ENCODE results near the gene DAD1.

Gene DAD1

DNA sequence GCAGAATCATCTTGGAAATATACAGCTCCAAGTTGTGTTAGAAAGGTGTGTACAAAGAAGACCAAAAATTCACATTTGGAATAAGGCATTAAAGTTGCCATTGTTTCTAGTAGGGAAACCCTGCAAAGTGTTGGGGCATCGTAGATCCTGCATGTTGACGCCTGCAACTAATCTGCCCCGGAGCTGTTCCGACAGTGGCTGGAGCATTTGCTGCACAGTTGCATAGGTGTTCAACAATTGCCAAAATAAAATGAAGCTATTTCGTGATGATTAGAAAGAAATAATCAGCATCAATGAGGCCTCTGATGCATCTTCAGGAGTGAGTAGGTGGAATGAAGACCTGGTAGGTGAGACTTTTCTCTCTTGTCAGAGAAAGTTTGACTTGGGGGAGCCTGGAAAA lies 47.3 kb downstream of the DAD1 start:
- H3K27me3 ChIP-seq (ENCODE audit: low read depth, low read length), result no peaks in the 10 kb centered on the region
- no peaks in the 10 kb centered on the region for H3K9me3 ChIP-seq (ENCODE audit: control insufficient read depth in 1 of 2, low read length in 2 of 2)
- H3K36me3 ChIP-seq (ENCODE audit: control insufficient read depth in 1 of 2, insufficient read depth in 2 of 2, low read length in 2 of 2), result no peaks in the 10 kb centered on the region
- peaks cover 0 to under 1% of the 10 kb centered on the region in 2 donors for H3K4me1 ChIP-seq (ENCODE audit: control insufficient read depth in 1 of 2, insufficient read depth in 2 of 2, low read length in 2 of 2)
- H3K4me3 ChIP-seq (ENCODE audit: low read depth in 1 of 2, low read length in 2 of 2), result no peak overlapping the region
- no peak overlapping the region for H3K27ac ChIP-seq (ENCODE audit: low read length)

DNA sequence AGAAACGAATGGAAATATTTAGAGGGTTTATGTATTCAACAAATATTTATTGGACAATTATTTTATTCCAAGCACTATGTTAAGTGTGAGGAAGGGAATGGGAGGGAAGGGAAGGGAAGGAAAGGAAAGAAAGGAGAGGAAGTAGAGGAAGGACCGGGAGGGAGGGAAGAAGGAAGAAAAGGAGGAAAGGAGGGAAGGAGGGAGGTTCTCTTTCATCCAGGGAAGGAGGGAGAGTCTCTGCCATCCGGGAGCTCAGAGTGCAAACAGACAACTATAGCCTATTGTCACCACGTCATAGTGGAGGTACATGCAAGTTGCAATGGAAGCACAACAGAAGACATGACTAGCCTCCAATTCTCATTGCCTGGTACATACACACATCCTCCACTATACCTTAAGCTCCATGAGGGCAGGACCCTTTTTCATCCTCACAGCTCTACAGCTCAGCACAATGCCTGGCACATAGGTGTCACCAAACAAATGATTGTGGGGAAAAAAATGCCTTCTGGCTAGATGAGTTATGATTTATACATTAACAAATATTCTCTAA lies 48.1 kb downstream of the DAD1 start:
- Histone ChIP-seq H3K27me3 (ENCODE audit: low read depth, low read length) (no peaks in the 10 kb centered on the region), H3K36me3 (ENCODE audit: control insufficient read depth in 1 of 2, insufficient read depth in 2 of 2, low read length in 2 of 2) (no peaks in the 10 kb centered on the region), H3K4me1 (ENCODE audit: control insufficient read depth in 1 of 2, insufficient read depth in 2 of 2, low read length in 2 of 2) (peaks cover 0 to 4% of the 10 kb centered on the region in 2 donors), H3K27ac (ENCODE audit: low read length) (no peak overlapping the region), H3K9me3 (ENCODE audit: control insufficient read depth in 1 of 2, low read length in 2 of 2) (no peaks in the 10 kb centered on the region), H3K4me3 (ENCODE audit: low read depth in 1 of 2, low read length in 2 of 2) (no peak overlapping the region)

DNA sequence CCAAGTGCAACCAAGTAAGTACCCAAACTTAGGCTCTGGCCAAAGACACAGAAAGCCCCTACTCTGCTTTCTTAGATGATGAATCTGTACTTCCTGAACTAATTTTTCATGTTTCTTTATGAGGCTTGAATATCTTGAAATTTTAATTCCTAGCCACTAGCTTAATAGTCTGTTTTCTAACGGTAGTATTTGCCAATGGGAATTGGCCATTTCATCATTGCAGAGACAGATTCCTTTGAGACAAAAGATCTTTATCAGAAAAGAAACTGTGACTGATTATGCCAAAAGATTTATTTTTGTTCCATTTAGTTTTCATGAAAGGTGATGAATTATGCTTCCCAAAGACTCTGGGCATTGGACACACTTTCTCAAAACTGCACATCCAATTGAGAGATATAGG lies 48.7 kb downstream of the DAD1 start:
- peaks cover 0 to 4% of the 10 kb centered on the region in 2 donors for H3K4me1 ChIP-seq (ENCODE audit: control insufficient read depth in 1 of 2, insufficient read depth in 2 of 2, low read length in 2 of 2)
- H3K9me3 ChIP-seq (ENCODE audit: control insufficient read depth in 1 of 2, low read length in 2 of 2), result no peaks in the 10 kb centered on the region
- no peaks in the 10 kb centered on the region for H3K27me3 ChIP-seq (ENCODE audit: low read depth, low read length)
- H3K36me3 ChIP-seq (ENCODE audit: control insufficient read depth in 1 of 2, insufficient read depth in 2 of 2, low read length in 2 of 2), result no peaks in the 10 kb centered on the region
- no peak overlapping the region for H3K27ac ChIP-seq (ENCODE audit: low read length)
- no peak overlapping the region for H3K4me3 ChIP-seq (ENCODE audit: low read depth in 1 of 2, low read length in 2 of 2)

DNA sequence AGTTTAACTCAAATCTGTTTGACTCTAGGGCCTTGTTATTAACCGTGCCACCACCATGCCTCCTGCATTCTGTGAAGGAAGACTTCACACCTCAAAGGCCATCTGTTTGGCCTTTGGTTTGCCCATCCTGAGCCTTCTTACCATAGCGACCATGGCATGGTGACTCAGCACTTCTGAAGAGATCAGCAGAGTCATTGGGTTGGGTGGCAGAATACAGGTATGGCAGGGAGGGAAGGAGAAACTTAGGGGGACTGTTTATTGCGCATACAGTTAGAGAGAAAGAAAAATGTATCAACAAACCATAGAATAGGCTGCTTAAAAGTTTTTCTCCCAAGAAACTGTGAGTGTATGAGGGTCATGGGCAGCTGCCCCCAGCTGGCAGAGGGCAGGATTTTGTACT lies 49.2 kb downstream of the DAD1 start:
- no peak overlapping the region for H3K27ac ChIP-seq (ENCODE audit: low read length)
- no peaks in the 10 kb centered on the region for H3K27me3 ChIP-seq (ENCODE audit: low read depth, low read length)
- H3K4me3 ChIP-seq (ENCODE audit: low read depth in 1 of 2, low read length in 2 of 2), result no peak overlapping the region
- H3K36me3 ChIP-seq (ENCODE audit: control insufficient read depth in 1 of 2, insufficient read depth in 2 of 2, low read length in 2 of 2), result no peaks in the 10 kb centered on the region
- H3K4me1 ChIP-seq (ENCODE audit: control insufficient read depth in 1 of 2, insufficient read depth in 2 of 2, low read length in 2 of 2), result peaks cover 0 to 4% of the 10 kb centered on the region in 2 donors
- no peaks in the 10 kb centered on the region for H3K9me3 ChIP-seq (ENCODE audit: control insufficient read depth in 1 of 2, low read length in 2 of 2)

DNA sequence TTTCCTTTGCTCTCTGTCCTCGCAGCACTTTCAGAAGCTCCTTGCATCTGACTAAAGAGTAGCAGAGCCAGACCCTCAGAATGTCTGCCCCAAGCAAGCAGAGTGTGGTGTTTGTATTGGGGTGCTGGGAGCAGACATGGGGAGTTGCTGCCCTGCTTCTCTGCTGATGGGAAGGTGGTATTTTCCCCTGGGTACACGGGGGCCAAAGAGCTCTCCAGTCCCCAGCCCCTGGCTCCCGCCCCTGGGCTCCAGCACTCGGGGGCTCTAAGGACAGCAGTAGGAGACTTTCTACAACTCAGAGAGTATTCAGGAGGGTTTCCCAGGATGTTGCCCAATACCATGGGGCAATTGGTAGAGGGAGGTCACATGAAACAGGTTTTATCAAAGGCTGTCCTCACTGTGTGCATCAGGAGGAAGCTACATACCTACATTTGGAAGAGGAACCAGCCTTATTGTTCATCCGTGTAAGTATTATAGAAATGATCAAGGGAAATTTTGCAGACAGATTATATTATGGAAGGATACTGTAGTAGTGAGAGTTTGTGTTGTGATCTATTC lies 50.3 kb downstream of the DAD1 start:
- Histone ChIP-seq H3K9me3 (ENCODE audit: control insufficient read depth in 1 of 2, low read length in 2 of 2) (no peaks in the 10 kb centered on the region), H3K36me3 (ENCODE audit: control insufficient read depth in 1 of 2, insufficient read depth in 2 of 2, low read length in 2 of 2) (no peaks in the 10 kb centered on the region), H3K4me3 (ENCODE audit: low read depth in 1 of 2, low read length in 2 of 2) (no peak overlapping the region), H3K27ac (ENCODE audit: low read length) (no peak overlapping the region), H3K27me3 (ENCODE audit: low read depth, low read length) (no peaks in the 10 kb centered on the region), H3K4me1 (ENCODE audit: control insufficient read depth in 1 of 2, insufficient read depth in 2 of 2, low read length in 2 of 2) (peaks cover 0 to 4% of the 10 kb centered on the region in 2 donors)

DNA sequence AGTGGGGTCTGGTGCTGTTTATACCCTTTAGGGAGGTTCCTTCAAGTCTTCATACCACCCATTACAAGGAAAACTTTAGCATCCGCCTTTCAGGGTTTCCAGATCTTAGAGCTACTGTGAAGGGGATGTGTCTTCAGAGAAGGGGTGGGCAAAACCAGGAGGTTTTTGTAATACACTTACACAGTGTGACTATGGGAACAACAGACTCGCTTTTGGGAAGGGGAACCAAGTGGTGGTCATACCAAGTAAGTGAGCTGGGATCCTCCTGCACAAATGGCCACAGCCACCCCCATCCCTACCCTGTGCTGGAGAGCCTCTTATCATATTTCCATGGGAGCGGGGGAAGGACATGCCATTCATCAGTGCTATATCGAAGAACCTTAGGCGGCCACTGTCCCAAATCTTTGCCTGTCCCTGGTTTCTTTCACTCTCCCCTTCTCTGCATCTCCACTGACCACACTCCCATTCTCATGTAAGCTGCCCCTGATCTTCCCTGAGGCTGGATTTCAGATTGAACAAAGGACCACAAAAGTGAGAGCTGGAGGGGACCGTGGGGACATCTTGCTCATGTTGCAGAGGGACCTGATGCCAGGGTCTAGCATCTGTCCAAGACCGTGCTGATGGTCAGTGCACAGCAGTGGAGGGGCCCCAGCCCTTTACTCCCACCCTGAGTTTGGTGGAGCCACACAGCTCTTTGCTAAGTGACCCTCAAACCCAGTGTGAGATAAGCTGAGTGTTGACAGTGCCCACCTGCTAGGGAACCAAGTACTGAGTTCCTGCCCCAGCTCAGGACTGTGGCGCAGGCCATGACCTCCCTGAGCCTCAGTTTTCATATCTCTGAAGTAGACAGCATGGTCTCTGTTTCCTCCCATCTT lies 51.4 kb downstream of the DAD1 start:
- Histone ChIP-seq H3K4me1 (ENCODE audit: control insufficient read depth in 1 of 2, insufficient read depth in 2 of 2, low read length in 2 of 2) (peaks cover 0 to 4% of the 10 kb centered on the region in 2 donors), H3K27me3 (ENCODE audit: low read depth, low read length) (no peaks in the 10 kb centered on the region), H3K27ac (ENCODE audit: low read length) (no peak overlapping the region), H3K4me3 (ENCODE audit: low read depth in 1 of 2, low read length in 2 of 2) (no peak overlapping the region), H3K36me3 (ENCODE audit: control insufficient read depth in 1 of 2, insufficient read depth in 2 of 2, low read length in 2 of 2) (no peaks in the 10 kb centered on the region), H3K9me3 (ENCODE audit: control insufficient read depth in 1 of 2, low read length in 2 of 2) (no peaks in the 10 kb centered on the region)

DNA sequence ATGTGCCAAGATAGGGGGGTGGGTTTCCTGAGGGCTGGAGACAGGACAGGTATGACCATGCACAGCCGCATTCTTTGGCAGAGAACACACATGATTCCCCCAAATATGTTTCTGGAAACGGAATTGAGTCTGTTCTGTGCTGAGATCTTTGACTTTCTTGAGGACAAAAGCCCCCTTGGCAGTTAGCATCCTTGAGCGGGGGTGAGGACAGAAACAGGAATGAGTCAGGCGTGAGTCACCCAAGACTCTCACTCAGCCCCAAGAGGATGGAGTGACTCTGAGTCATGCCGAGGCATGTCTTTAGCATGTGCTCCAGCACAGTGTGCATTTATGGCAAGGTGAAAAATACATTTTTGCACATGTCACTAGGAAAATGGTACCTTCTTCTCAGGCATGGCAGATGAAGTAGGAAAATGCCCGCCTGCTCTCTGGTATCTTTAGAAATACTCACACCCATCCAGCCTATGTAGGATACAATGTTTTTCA lies 52.1 kb downstream of the DAD1 start:
- Histone ChIP-seq H3K36me3 (ENCODE audit: control insufficient read depth in 1 of 2, insufficient read depth in 2 of 2, low read length in 2 of 2) (no peaks in the 10 kb centered on the region), H3K27ac (ENCODE audit: low read length) (peak overlapping the region; percentile 33), H3K4me1 (ENCODE audit: control insufficient read depth in 1 of 2, insufficient read depth in 2 of 2, low read length in 2 of 2) (peaks cover 0 to 4% of the 10 kb centered on the region in 2 donors), H3K9me3 (ENCODE audit: control insufficient read depth in 1 of 2, low read length in 2 of 2) (no peaks in the 10 kb centered on the region), H3K4me3 (ENCODE audit: low read depth in 1 of 2, low read length in 2 of 2) (no peak overlapping the region), H3K27me3 (ENCODE audit: low read depth, low read length) (no peaks in the 10 kb centered on the region)

DNA sequence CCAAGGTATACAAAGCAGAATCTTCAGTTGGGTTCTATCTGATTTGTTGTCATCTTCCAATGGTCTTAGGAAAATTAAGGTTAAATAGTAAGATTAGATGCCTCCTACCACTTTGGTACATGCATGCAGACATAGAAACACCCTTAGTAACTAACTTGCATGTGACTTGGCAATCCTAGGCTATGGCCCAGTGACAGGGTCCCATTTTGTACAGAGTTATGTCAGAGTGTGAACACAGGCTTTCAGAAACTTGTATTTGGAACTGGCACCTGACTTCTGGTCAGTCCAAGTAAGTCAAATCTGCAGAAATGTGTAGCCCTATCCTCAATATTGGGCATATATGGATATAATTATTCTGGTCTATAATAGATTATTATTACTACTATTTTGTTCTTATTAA lies 53.1 kb downstream of the DAD1 start:
- Histone ChIP-seq H3K27me3 (ENCODE audit: low read depth, low read length) (no peaks in the 10 kb centered on the region), H3K9me3 (ENCODE audit: control insufficient read depth in 1 of 2, low read length in 2 of 2) (no peaks in the 10 kb centered on the region), H3K27ac (ENCODE audit: low read length) (no peak overlapping the region), H3K4me3 (ENCODE audit: low read depth in 1 of 2, low read length in 2 of 2) (no peak overlapping the region), H3K4me1 (ENCODE audit: control insufficient read depth in 1 of 2, insufficient read depth in 2 of 2, low read length in 2 of 2) (peaks cover 0 to 4% of the 10 kb centered on the region in 2 donors), H3K36me3 (ENCODE audit: control insufficient read depth in 1 of 2, insufficient read depth in 2 of 2, low read length in 2 of 2) (no peaks in the 10 kb centered on the region)

DNA sequence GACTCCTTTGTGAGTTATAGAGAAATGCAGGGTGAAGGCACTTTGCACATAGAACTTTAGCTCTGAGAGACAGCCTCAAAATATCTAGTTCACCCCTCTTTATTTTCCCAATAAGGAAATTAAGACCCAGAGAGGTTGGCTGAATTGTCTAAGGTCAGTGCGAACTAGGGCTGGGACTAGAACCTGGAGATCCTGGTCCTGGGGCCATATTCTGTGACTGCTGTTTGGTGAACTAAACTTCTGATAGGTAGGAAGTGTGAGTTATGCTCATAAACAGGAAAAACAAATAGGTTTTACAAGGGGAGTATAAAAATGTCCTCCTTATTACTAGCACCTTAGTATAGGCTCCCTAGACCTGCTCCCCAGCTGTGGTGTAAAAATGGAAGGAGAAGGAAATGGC lies 53.9 kb downstream of the DAD1 start:
- Histone ChIP-seq H3K9me3 (ENCODE audit: control insufficient read depth in 1 of 2, low read length in 2 of 2) (no peaks in the 10 kb centered on the region), H3K27me3 (ENCODE audit: low read depth, low read length) (no peaks in the 10 kb centered on the region), H3K36me3 (ENCODE audit: control insufficient read depth in 1 of 2, insufficient read depth in 2 of 2, low read length in 2 of 2) (no peaks in the 10 kb centered on the region), H3K4me3 (ENCODE audit: low read depth in 1 of 2, low read length in 2 of 2) (no peak overlapping the region), H3K27ac (ENCODE audit: low read length) (no peak overlapping the region), H3K4me1 (ENCODE audit: control insufficient read depth in 1 of 2, insufficient read depth in 2 of 2, low read length in 2 of 2) (peaks cover 0 to 4% of the 10 kb centered on the region in 2 donors)

DNA sequence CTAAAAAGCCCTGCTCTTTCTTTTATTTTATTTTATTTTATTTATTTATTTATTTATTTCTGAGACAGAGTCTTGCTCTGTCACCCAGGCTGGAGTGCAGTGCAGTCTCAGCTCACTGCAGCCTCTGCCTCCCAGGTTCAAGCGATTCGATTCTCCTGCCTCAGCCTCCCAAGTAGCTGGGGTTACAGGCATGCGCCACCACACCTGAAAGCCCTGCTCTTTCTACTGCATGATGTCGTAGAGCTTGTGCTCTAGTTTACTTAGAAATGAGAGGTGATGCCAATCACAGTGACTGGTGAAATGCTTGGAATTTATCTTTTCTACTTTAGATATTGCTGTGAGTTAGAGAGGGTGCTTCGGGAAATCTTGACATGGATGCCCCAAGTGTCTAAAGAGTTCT lies 54.5 kb downstream of the DAD1 start:
- Histone ChIP-seq H3K36me3 (ENCODE audit: control insufficient read depth in 1 of 2, insufficient read depth in 2 of 2, low read length in 2 of 2) (no peaks in the 10 kb centered on the region), H3K27ac (ENCODE audit: low read length) (no peak overlapping the region), H3K9me3 (ENCODE audit: control insufficient read depth in 1 of 2, low read length in 2 of 2) (no peaks in the 10 kb centered on the region), H3K4me3 (ENCODE audit: low read depth in 1 of 2, low read length in 2 of 2) (no peak overlapping the region), H3K4me1 (ENCODE audit: control insufficient read depth in 1 of 2, insufficient read depth in 2 of 2, low read length in 2 of 2) (peaks cover 0 to 4% of the 10 kb centered on the region in 2 donors), H3K27me3 (ENCODE audit: low read depth, low read length) (no peaks in the 10 kb centered on the region)

DNA sequence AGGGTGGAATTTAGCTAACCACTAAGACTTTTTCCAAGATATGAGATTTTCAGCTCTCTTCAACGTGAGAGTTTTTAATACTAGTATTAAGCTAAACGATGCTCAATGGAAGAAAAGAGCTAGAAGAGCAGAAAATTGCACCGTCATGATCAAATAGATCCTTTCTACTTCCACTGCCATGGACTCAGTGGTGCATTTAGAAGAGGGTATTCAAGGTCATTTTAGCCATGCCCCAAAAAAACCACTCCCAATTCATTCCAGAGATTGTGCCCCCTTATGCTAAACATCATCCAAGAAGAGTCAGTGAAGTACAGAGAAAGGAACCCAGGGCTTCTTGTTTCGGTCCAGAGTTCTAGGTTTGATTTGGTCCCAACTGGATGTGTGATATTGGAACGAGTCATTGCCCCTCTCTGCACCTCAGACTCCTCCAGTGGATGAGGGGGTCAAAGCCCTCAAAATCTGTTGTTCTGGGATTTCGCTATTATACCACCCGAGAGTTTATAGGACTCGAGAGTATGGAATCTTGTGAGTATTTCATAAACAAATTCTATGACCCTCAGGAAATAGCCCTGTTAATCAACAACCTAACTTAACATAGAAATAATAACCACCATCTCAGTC lies 55.2 kb downstream of the DAD1 start:
- H3K4me1 ChIP-seq (ENCODE audit: control insufficient read depth in 1 of 2, insufficient read depth in 2 of 2, low read length in 2 of 2), result peaks cover 0 to 4% of the 10 kb centered on the region in 2 donors
- no peaks in the 10 kb centered on the region for H3K27me3 ChIP-seq (ENCODE audit: low read depth, low read length)
- no peaks in the 10 kb centered on the region for H3K36me3 ChIP-seq (ENCODE audit: control insufficient read depth in 1 of 2, insufficient read depth in 2 of 2, low read length in 2 of 2)
- H3K9me3 ChIP-seq (ENCODE audit: control insufficient read depth in 1 of 2, low read length in 2 of 2), result no peaks in the 10 kb centered on the region
- no peak overlapping the region for H3K4me3 ChIP-seq (ENCODE audit: low read depth in 1 of 2, low read length in 2 of 2)
- H3K27ac ChIP-seq (ENCODE audit: low read length), result no peak overlapping the region
